Gastrocnemius medialis (tissue), 4 donors: ENCODE measurements around the gene KLRK1.

ENCODE experiments used
- POLR2A ChIP-seq, 2 donors: fragments of 450-650 bp; IDR thresholded peaks; one replicate each; pipeline ENCODE4 v1.6.1; 2017; ENCODE audit warnings: antibody characterized with exemption in 2 of 2, mild to moderate bottlenecking in 2 of 2, moderate library complexity in 2 of 2
- TF ChIP-seq, protein P1 (sequence below), 5 experiments: fragments of 450-650 bp in 3 of 5; fragments of 200-600 bp in 2 of 5; sonication (generic) in 2 of 5; IDR thresholded peaks in 4 of 5; conservative IDR thresholded peaks in 1 of 5; 1 replicate in 4 of 5; 2 replicates in 1 of 5; pipeline ENCODE4 v1.5.1; 2016 to 2019; ENCODE audit warnings: antibody characterized with exemption in 5 of 5, mild to moderate bottlenecking in 3 of 5, moderate library complexity in 3 of 5

DNA sequence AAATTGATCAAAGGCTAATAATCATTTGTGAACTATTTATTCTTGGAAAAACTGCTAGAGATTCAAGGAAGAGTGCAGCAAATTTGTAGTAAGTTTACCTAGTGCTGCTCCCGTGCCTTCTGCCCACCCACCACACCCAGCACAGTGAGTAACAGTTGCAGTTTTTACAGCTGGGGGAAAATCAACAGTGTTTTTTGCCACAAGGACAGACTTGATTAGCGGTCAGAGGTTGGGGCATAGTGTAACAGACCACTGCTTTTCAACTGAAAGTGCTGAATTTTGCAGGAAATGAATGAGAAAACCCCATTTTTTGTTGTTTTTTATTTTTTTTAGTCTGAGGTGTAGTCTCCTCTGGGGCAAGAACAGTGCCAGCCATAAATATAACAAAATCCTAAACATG is 7.5 kb upstream of the KLRK1 start:
- TF ChIP-seq, protein P1, sequence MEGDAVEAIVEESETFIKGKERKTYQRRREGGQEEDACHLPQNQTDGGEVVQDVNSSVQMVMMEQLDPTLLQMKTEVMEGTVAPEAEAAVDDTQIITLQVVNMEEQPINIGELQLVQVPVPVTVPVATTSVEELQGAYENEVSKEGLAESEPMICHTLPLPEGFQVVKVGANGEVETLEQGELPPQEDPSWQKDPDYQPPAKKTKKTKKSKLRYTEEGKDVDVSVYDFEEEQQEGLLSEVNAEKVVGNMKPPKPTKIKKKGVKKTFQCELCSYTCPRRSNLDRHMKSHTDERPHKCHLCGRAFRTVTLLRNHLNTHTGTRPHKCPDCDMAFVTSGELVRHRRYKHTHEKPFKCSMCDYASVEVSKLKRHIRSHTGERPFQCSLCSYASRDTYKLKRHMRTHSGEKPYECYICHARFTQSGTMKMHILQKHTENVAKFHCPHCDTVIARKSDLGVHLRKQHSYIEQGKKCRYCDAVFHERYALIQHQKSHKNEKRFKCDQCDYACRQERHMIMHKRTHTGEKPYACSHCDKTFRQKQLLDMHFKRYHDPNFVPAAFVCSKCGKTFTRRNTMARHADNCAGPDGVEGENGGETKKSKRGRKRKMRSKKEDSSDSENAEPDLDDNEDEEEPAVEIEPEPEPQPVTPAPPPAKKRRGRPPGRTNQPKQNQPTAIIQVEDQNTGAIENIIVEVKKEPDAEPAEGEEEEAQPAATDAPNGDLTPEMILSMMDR (IDR thresholded peaks at IDR 0.05 in 4 of 5, conservative IDR thresholded peaks at IDR 0.05 in 1 of 5) = no peak
- TF ChIP-seq POLR2A (IDR thresholded peaks at IDR 0.05) = no peak
